Spinal cord (tissue), 10 donors: Measurements from ENCODE around the gene GNA12. TPM values are rescaled to one million over a fixed set of nuclear protein-coding genes. Genes with fewer than 3 reads are reported as not detected.

Experiments used
- DNase-seq, 6 donors: peaks; one replicate each; pipeline versions ENCODE4 v3.0.0 to v3.0.0-alpha.2; 2013 to 2015; ENCODE audit warnings: low spot score in 6 of 6, low read depth in 4 of 6
- H3K27ac ChIP-seq: one replicate; pipeline ENCODE4 v1.5.1; 2013; ENCODE audit warnings: low read depth, low read length, control low read depth
- H3K27me3 ChIP-seq: one replicate; pipeline ENCODE4 v1.6.1; 2013; ENCODE audit warnings: low read length; ENCODE audit not compliant: control insufficient read depth, insufficient read depth
- H3K36me3 ChIP-seq: one replicate; pipeline ENCODE4 v1.6.1; 2013; ENCODE audit warnings: low read length; ENCODE audit not compliant: control insufficient read depth, insufficient read depth
- H3K4me1 ChIP-seq: one replicate; pipeline ENCODE4 v1.6.1; 2013; ENCODE audit warnings: low read length; ENCODE audit not compliant: control insufficient read depth, insufficient read depth
- H3K4me3 ChIP-seq: one replicate; pipeline ENCODE4 v1.5.1; 2013; ENCODE audit warnings: low read depth, low read length, control low read depth
- H3K9me3 ChIP-seq: one replicate; pipeline ENCODE4 v1.6.1; 2013; ENCODE audit warnings: low read length; ENCODE audit not compliant: control insufficient read depth, insufficient read depth
- WGBS: methylation state at CpG from one replicate; pipeline ENCODE4 v1.1.5; 2013; ENCODE audit warnings: missing lambda C conversion rate; ENCODE audit not compliant: insufficient coverage; 5-methylcytosine and 5-hydroxymethylcytosine counted together
- polyA plus RNA-seq, 2 donors: library from polyadenylated mRNA; unstranded; fragments of 120-200 nt; gene quantifications; one replicate each; pipeline ENCODE4 v1.2.1, GENCODE V29; 2013; ENCODE audit not compliant: insufficient read length in 2 of 2
- total RNA-seq, 2 donors: library from RNA; depleted of rRNA in 1 of 2; stranded (reverse); fragments of 120-200 nt in 1 of 2; fragments of >200 nt in 1 of 2; gene quantifications; one replicate each; pipeline versions ENCODE4 v1.2.3 to v1.2.4, GENCODE V29; 2013 to 2014
- donor health status: healthy.

The GNA12 gene
- total and polyA plus RNA-seq, 4 donors = 17.9 to 125 (median 64.9) TPM

DNA sequence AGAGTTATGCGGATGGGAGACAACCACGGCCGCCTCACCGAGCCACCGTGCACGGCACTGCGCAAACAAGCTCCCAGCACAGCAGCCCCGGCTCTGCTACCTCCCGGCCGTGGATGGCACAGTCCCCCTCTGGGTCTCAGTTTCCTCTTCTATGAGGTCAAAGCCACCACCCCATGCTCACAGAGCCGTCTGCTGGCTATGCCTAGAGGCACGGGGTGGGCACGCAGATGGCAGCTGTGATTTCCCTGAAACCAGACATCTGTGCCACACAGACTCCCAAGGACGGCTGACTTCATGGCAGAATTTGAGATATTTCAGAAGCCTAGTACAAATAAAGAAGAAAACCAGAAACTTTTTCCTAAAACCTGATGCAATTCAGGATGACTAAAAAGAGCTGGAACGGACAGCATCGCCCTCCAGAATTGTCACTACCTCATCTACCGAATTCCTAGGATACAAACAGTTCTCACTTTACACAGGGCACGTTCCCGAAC is 82.9 kb downstream of the GNA12 start:
- Histone ChIP-seq H3K36me3 (peaks cover 7% of the 10 kb centered on the region), H3K9me3 (no peaks in the 10 kb centered on the region), H3K27ac (no peak overlapping the region), H3K4me1 (peaks cover 68% of the 10 kb centered on the region), H3K27me3 (no peaks in the 10 kb centered on the region), H3K4me3 (no peak overlapping the region)
- WGBS = 87% methylated on average over 16 of the region's 19 CpGs
- DNase-seq = no peak

DNA sequence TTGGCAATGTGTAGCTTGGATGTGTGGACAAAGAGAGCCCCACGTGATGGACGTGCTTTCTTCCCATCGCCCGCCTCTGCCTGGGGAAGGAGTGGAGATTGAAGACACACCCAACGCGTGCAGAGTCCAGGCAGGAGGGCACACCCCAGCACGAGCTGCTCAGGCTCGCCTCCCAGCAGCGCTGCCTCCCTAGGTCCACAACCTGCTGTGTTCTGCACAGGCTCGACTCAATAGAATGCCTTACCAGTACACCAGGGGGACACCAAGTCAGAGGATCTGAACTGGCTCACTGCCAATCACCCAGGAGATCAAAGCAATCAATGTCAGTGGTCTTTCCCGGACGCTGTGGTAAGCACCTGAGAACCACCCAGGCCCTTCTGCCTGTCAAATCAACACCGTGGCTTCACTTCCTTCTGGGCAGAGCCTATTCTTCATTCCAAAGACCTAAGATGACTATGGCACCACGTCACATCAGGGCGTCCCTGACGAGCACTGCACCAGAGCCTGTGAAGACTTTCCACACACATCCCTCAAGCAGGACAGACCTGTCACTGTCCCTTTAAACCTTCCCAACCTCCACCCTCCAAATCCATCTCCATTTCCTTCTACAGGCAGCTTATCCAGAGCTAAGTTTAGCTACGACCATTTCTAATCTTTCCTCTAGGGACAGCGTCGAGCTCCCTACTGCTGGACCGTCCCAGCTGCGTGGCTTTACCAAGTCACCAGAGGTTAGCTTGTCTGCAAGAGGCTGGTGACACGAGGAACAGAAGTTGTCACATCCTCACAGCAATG is 83.8 kb downstream of the GNA12 start:
- Histone ChIP-seq H3K27ac (no peak overlapping the region), H3K4me3 (no peak overlapping the region), H3K27me3 (no peaks in the 10 kb centered on the region), H3K36me3 (peaks cover 7% of the 10 kb centered on the region), H3K4me1 (peaks cover 68% of the 10 kb centered on the region), H3K9me3 (no peaks in the 10 kb centered on the region)
- WGBS = 48% methylated on average over 18 of the region's 22 CpGs
- DNase-seq = peak in 2 of 6 donors; percentile 47 to 53

DNA sequence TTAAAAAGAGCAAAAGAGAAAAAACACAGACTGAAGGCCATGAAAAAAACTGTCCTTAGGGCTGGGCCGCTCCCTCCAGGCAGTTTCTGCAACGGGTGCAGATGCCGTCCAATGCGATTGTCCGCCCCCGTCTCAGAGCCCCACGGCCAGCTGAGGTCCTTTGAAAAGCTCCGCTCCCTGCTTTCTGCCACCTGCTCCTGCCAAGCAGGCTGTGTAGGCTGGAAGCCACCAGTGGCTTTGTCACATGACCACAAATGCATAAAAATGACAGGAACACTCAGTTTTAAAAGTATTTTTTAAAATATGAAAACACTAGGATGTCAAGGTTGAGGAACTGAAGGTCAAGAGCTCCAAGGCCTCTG is 84.4 kb downstream of the GNA12 start:
- H3K9me3 ChIP-seq = no peaks in the 10 kb centered on the region

DNA sequence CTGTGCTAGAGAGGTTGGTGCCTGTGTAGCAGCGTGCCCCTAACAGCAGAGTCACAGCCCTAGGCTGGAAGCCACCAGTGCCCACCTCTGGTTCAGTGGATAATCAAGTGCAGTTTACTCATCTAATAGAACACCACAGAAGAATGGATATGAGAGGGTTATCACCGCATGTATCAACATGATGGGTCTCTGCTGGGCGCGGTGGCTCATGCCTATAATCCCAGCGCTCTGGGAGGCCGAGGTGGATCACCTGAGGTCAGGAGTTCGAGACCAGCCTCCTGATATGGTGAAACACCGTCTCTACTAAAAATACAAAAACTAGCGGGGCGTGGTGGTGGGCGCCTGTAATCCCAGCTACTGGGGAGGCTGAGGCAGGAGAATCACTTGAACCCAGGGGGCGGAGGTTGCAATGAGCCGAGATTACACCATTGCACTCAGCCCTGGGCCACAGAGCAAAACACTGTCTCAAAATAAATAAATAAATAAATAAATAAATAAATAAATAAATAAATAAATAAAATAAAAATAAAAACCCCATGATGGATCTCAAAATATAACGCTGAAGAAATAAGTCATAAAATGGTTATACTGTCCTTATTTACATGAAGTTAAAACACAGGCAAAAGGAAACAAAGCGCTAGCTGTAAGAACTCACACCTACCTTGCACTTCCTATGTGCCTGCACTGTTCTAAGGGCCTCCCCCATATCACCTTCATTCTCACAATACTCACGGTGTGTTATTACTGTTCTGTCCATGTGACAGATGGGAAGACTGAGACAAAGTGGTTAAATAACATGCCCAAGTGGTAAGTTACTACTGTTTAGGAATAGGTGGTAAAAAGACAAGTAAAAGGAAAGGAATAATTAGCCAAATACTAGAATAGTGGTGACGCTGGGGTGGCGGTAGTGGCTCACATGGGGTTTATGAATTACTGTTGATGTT is 85.2 kb downstream of the GNA12 start:
- no peaks in the 10 kb centered on the region for H3K27me3 ChIP-seq
- H3K9me3 ChIP-seq = no peaks in the 10 kb centered on the region
- WGBS = 86% methylated on average over 9 of the region's 18 CpGs
- H3K4me1 ChIP-seq = peaks cover 61% of the 10 kb centered on the region
- H3K36me3 ChIP-seq = peaks cover 7% of the 10 kb centered on the region
- DNase-seq = no peak
- peak overlapping the region; percentile 80 for H3K27ac ChIP-seq
- no peak overlapping the region for H3K4me3 ChIP-seq

More for the DNA sequence above, 84.4 kb downstream of the GNA12 start:
- Histone ChIP-seq H3K27me3 (no peaks in the 10 kb centered on the region), H3K4me3 (no peak overlapping the region), H3K36me3 (peaks cover 7% of the 10 kb centered on the region), H3K4me1 (peaks cover 68% of the 10 kb centered on the region), H3K27ac (no peak overlapping the region)
- WGBS = 23% methylated on average over 8 of the region's 8 CpGs
- peak in 2 of 6 donors; percentile 63 to 73 for DNase-seq

DNA sequence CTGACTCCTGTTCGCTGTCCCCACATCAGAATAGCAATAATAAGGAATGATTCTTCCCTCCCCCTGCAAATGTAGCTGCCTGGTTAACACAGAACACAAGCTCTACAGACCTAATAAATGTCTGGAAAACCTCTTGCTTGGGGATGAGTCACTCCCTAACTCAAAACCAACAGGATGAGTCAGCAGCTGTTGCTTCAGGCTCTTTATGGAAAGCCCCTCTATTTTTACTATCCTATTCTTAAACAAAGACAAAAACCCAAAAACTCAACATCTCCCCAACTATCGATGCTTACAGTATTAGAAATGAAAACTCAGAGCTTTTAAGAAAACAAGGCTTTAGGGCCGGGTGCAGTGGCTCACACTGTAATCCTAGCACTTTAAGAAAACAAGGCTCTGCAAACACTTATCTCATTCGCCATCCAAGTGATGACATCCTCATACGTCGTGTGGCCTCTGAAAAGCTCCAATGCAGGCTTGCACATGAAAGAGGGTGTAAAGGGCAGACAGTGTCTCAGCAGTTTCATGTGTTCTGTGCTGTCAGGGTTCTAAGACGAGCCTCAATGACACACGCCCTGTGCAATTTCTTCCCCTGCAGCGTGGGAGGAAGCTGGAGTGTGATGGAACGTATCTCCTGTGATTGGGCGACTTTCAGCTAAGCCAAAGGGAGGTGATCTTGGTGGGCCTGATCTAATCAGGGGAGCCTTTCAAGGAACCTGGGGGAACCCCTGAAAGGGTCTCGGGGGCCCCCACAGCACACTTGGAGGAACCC is 86.0 kb downstream of the GNA12 start:
- no peaks in the 10 kb centered on the region for H3K27me3 ChIP-seq
- no peaks in the 10 kb centered on the region for H3K9me3 ChIP-seq
- H3K4me3 ChIP-seq = no peak overlapping the region
- H3K4me1 ChIP-seq = peaks cover 52% of the 10 kb centered on the region
- peaks cover 7% of the 10 kb centered on the region for H3K36me3 ChIP-seq
- 69% methylated on average over 11 of the region's 12 CpGs for WGBS
- peak in 2 of 6 donors; percentile 23 to 53 for DNase-seq
- peak overlapping the region; percentile 80 for H3K27ac ChIP-seq

DNA sequence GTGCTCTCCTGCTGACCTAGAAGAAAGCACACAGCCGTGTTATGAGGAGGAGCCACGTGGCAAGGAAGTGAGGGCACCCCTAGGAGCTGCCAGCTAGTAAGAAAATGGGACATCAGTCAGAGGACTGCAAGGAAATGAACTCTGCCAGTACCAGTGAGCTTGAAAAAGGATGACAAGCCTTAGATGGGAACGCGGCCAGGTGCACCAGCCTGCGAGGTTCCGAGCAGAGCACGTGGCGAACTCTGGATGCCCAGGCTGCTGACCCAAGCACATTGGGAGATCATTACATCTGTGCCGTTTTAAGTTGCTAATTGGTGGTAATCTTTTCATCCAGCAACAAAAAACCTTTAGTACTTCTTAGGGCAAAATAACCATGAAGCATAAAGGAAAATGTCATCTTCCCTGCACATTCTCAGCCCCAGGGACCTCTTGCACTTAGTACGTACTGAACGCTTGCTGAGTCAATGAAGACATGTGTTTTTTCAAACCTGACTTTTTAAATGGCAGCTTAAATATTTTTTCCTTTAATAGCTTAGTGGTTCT is 86.7 kb downstream of the GNA12 start:
- peak in 2 of 6 donors; percentile 55 to 78 for DNase-seq
- WGBS = 31% methylated on average over 8 of the region's 11 CpGs
- peak overlapping the region; percentile 80 for H3K27ac ChIP-seq
- peaks cover 46% of the 10 kb centered on the region for H3K4me1 ChIP-seq
- H3K9me3 ChIP-seq = no peaks in the 10 kb centered on the region
- H3K27me3 ChIP-seq = no peaks in the 10 kb centered on the region
- peaks cover 4% of the 10 kb centered on the region for H3K36me3 ChIP-seq
- H3K4me3 ChIP-seq = no peak overlapping the region

DNA sequence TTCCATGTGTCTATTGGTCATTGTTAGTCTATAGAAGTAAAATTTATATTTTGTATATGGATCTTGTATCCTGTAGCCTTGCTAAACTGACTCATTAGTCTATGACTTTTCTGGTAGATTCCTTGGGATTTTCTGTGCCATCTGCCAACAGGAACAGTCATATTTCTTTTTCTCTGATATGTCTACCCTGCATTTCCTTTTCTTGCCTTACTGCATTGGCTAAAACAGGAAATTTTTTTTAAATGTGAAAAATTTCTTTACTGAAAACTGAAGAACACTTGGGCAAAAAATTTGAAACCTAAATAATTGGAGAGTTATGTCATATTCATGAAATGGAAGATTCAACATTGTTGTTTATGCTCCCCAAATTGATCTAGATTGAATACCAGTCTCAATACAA is 88.6 kb downstream of the GNA12 start:
- no peak for DNase-seq
- H3K4me1 ChIP-seq = peaks cover 33% of the 10 kb centered on the region
- no peak overlapping the region for H3K4me3 ChIP-seq
- H3K27ac ChIP-seq = no peak overlapping the region
- H3K36me3 ChIP-seq = no peaks in the 10 kb centered on the region
- H3K9me3 ChIP-seq = no peaks in the 10 kb centered on the region
- H3K27me3 ChIP-seq = no peaks in the 10 kb centered on the region

DNA sequence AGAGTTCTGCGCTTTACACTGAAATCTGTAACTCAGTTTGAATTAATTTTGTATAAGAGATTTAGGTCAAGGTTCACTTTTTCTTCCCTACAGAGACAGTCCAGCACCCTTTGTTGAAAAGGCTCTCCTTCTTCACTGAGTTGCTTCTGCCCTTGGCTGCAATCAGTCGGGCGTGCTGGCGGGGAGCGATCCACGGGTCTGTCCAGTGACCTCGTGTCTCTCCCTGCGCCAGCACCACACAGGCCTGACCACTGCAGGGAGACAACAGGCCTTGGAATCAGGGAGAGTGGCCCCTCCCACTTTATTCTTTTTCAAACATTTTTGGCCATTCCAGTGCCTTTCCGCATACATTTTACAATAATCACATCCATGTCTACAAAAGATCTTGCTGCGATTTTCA is 89.2 kb downstream of the GNA12 start:
- no peaks in the 10 kb centered on the region for H3K27me3 ChIP-seq
- no peaks in the 10 kb centered on the region for H3K36me3 ChIP-seq
- H3K4me1 ChIP-seq = peaks cover 27% of the 10 kb centered on the region
- H3K27ac ChIP-seq = no peak overlapping the region
- H3K9me3 ChIP-seq = no peaks in the 10 kb centered on the region
- DNase-seq = no peak
- no peak overlapping the region for H3K4me3 ChIP-seq
- 92% methylated on average over 9 of the region's 10 CpGs for WGBS

DNA sequence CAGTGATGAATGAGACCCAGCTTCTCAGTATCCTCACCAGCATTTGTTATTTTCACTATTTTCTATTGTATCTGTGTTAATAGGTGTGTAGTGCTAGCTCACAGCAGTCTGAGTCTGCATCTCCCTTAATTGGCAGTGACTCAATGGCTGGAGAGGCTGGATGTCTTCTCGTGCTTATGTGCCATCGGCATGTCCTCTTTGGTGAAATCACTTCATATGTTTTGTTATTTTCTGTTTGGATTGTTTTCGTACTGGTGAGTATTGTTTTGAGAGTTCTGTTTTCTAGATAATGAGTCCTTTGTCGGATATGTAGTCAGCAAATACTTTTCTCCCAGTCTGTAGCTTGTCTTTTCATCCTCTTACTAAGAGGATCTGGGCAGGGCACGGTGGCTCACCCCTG is 90.0 kb downstream of the GNA12 start:
- no peaks in the 10 kb centered on the region for H3K36me3 ChIP-seq
- no peak overlapping the region for H3K4me3 ChIP-seq
- H3K27ac ChIP-seq = no peak overlapping the region
- no peaks in the 10 kb centered on the region for H3K9me3 ChIP-seq
- no peak for DNase-seq
- peaks cover 21% of the 10 kb centered on the region for H3K4me1 ChIP-seq
- H3K27me3 ChIP-seq = no peaks in the 10 kb centered on the region
- WGBS = 60% methylated on average over 1 of the region's 5 CpGs
